ENCODE data around the gene CARD14. TPM values are rescaled to one million over a fixed set of nuclear protein-coding genes. Genes with fewer than 3 reads are reported as not detected.
"Not testable (repeated sequence)": the region's sequence is repeated elsewhere in the genome, so short reads cannot be mapped to it uniquely, and the experiment has no call there.

CARD14 gene
- polyA plus RNA-seq, 3 donors, result 0.75 to 2.3 (median 0.92) TPM

GRCh38 chr17:80243526-80244433 lies 74.0 kb downstream of the CARD14 start:
- DNase-seq (ENCODE audit: extremely low read depth in 1 of 11, low read depth in 9 of 11, low spot score in 4 of 11), result no peak

GRCh38 chr17:80244448-80244847 lies 74.6 kb downstream of the CARD14 start:
- DNase-seq (ENCODE audit: extremely low read depth in 1 of 11, low read depth in 9 of 11, low spot score in 4 of 11), result not testable (repeated sequence)

GRCh38 chr17:80244871-80245509 lies 75.2 kb downstream of the CARD14 start:
- DNase-seq (ENCODE audit: extremely low read depth in 1 of 11, low read depth in 9 of 11, low spot score in 4 of 11), result no peak

GRCh38 chr17:80245566-80246265 lies 75.9 kb downstream of the CARD14 start:
- no peak for DNase-seq (ENCODE audit: extremely low read depth in 1 of 11, low read depth in 9 of 11, low spot score in 4 of 11)

GRCh38 chr17:80246266-80246681 lies 76.4 kb downstream of the CARD14 start:
- no peak for DNase-seq (ENCODE audit: extremely low read depth in 1 of 11, low read depth in 9 of 11, low spot score in 4 of 11)

GRCh38 chr17:80246726-80247125 lies 76.9 kb downstream of the CARD14 start:
- DNase-seq (ENCODE audit: extremely low read depth in 1 of 11, low read depth in 9 of 11, low spot score in 4 of 11), result no peak

- no peak for DNase-seq (ENCODE audit: extremely low read depth in 1 of 11, low read depth in 9 of 11, low spot score in 4 of 11)
Measured at GRCh38 chr17:80247561-80247960, 77.7 kb downstream of the CARD14 start.

- no peak for DNase-seq (ENCODE audit: extremely low read depth in 1 of 11, low read depth in 9 of 11, low spot score in 4 of 11)
Measured at GRCh38 chr17:80248001-80248893, 78.4 kb downstream of the CARD14 start.

- DNase-seq (ENCODE audit: extremely low read depth in 1 of 11, low read depth in 9 of 11, low spot score in 4 of 11), result no peak
Measured at GRCh38 chr17:80248894-80249710, 79.3 kb downstream of the CARD14 start.

- no peak for DNase-seq (ENCODE audit: extremely low read depth in 1 of 11, low read depth in 9 of 11, low spot score in 4 of 11)
Measured at GRCh38 chr17:80251966-80252365, 82.1 kb downstream of the CARD14 start.

- DNase-seq (ENCODE audit: extremely low read depth in 1 of 11, low read depth in 9 of 11, low spot score in 4 of 11), result peak in 3 of 11 donors; percentile 33 to 61 (median 41)
Measured at GRCh38 chr17:80252871-80253270, 83.0 kb downstream of the CARD14 start.

- DNase-seq (ENCODE audit: extremely low read depth in 1 of 11, low read depth in 9 of 11, low spot score in 4 of 11), result peak in 2 of 11 donors; percentile 22 to 47
Measured at GRCh38 chr17:80253631-80254395, 84.0 kb downstream of the CARD14 start.

- peak in 8 of 11 donors; percentile 49 to 88 (median 70) for DNase-seq (ENCODE audit: extremely low read depth in 1 of 11, low read depth in 9 of 11, low spot score in 4 of 11)
Measured at GRCh38 chr17:80254396-80255251, 84.8 kb downstream of the CARD14 start.

GRCh38 chr17:80256034-80256350 lies 86.2 kb downstream of the CARD14 start:
- no peak for DNase-seq (ENCODE audit: extremely low read depth in 1 of 11, low read depth in 9 of 11, low spot score in 4 of 11)

- DNase-seq (ENCODE audit: extremely low read depth in 1 of 11, low read depth in 9 of 11, low spot score in 4 of 11), result no peak
Measured at GRCh38 chr17:80257716-80258213, 87.9 kb downstream of the CARD14 start.

GRCh38 chr17:80258296-80258695 lies 88.5 kb downstream of the CARD14 start:
- not testable (repeated sequence) for DNase-seq (ENCODE audit: extremely low read depth in 1 of 11, low read depth in 9 of 11, low spot score in 4 of 11)

All from renal cortex interstitium (tissue), 11 donors.